IPS-15b (cell line): ENCODE results near the gene RPE.

Experiments
- H3K27me3 ChIP-seq: one replicate; pipeline ENCODE4 v1.6.1; 2013; ENCODE audit warnings: low read length; ENCODE audit not compliant: control insufficient read depth, insufficient read depth
- H3K36me3 ChIP-seq: one replicate; pipeline ENCODE4 v1.6.1; 2013; ENCODE audit warnings: low read length; ENCODE audit not compliant: control insufficient read depth, insufficient read depth
- H3K4me1 ChIP-seq: one replicate; pipeline ENCODE4 v1.6.1; 2013; ENCODE audit warnings: mild to moderate bottlenecking, low read length; ENCODE audit not compliant: control insufficient read depth, insufficient read depth
- H3K4me3 ChIP-seq: one replicate; pipeline ENCODE4 v1.5.1; 2013; ENCODE audit warnings: low read depth, low read length
- H3K9ac ChIP-seq: one replicate; pipeline ENCODE4 v1.6.1; 2013; ENCODE audit warnings: low read depth, mild to moderate bottlenecking, low read length
- H3K9me3 ChIP-seq: one replicate; pipeline ENCODE4 v1.6.1; 2013; ENCODE audit warnings: mild to moderate bottlenecking, low read length; ENCODE audit not compliant: control insufficient read depth, insufficient read depth

RPE gene

DNA sequence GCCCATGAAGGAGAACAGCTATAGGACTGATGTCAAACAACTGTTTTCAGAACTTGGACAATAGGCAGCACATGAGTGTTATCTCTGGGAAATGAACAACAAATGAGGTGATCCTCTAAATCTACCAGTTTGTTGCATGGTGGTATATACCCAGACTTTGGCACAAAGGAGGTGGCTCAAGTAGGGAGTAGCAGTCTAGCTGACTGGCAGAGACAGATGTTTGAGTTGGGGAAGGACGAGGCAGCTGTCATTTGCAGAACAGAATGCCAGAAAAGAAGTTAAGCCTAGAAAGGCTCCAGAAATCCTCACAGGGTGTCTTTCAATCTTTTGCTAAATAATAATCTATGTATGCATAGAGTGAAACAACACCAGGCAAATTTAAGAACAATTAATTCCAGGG, 47.4 kb downstream of the RPE start:
- Histone ChIP-seq H3K9me3 (no peaks in the 10 kb centered on the region), H3K4me3 (no peak overlapping the region), H3K27me3 (no peaks in the 10 kb centered on the region), H3K36me3 (no peaks in the 10 kb centered on the region), H3K4me1 (no peaks in the 10 kb centered on the region), H3K9ac (no peak overlapping the region)

- H3K4me3 ChIP-seq = no peak overlapping the region
- H3K27me3 ChIP-seq = no peaks in the 10 kb centered on the region
- H3K36me3 ChIP-seq = no peaks in the 10 kb centered on the region
- H3K9me3 ChIP-seq = peaks cover under 1% of the 10 kb centered on the region
- no peak overlapping the region for H3K9ac ChIP-seq
- no peaks in the 10 kb centered on the region for H3K4me1 ChIP-seq
These were observed 48.4 kb downstream of the RPE start for GRCh38 chr2:210050885-210051284.

DNA sequence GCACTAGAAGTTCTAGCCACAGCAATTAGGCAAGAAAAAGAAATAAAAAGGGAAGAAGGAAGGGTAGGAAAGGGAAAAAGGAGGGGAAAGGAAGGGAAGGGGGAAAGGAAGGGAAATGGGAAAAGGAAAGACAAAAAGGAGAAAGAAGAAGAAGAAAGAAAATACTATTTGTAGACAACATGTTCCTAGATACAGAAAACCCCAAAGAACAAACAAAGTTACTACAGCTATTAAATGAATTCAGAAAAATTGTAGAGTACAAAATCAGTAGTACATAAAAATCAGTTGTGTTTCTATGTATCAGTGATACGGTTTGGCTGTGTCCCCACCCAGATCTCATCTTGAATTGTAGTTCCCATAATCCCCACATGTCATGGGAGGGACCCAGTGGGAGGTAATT, 52.3 kb downstream of the RPE start:
- no peak overlapping the region for H3K9ac ChIP-seq

DNA sequence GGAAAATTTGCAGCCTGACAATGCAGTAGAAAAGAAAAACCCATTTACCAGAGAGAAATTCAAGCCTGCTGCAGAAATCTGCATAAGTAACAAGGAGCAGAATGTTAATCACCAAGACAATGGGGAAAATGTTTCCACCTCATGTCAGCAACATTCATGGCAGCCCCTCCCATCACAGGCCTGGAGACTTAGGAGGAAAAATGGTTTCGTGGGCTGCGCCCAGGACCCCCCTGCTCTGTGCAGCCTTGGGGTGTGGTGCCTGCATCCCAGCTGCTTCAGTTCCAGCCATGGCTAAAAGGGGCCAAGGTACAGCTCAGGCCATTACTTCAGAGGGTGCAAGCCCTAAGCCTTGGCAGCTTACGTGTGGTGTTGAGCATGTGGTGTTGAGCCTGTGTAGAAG, 53.4 kb downstream of the RPE start:
- no peaks in the 10 kb centered on the region for H3K4me1 ChIP-seq
- H3K9me3 ChIP-seq = peaks cover 5% of the 10 kb centered on the region
- no peaks in the 10 kb centered on the region for H3K36me3 ChIP-seq
- H3K4me3 ChIP-seq = no peak overlapping the region
- no peaks in the 10 kb centered on the region for H3K27me3 ChIP-seq
- H3K9ac ChIP-seq = no peak overlapping the region

More for the DNA sequence above, 52.3 kb downstream of the RPE start:
- no peak overlapping the region for H3K4me3 ChIP-seq
- H3K9me3 ChIP-seq = peaks cover 5% of the 10 kb centered on the region
- H3K27me3 ChIP-seq = no peaks in the 10 kb centered on the region
- no peaks in the 10 kb centered on the region for H3K36me3 ChIP-seq
- no peaks in the 10 kb centered on the region for H3K4me1 ChIP-seq

DNA sequence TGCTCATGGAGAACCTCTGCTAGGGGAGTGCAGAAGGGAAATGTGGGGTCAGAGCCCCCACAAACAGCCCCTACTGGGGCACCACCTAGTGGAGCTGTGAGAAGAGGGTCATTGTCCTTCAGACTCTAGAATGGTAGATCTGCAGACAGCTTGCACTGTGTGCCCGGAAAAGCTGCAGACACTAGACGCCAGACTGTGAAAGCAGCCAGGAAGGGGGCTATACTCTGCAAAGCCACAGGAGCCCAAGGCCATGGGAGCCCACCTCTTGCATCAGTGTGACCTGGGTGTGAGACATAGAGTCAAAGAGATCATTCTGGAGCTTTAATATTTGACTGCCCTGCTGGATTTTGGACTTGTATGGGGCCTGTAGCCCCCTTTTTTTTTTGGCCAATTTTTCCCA, 60.9 kb downstream of the RPE start:
- H3K4me1 ChIP-seq = no peaks in the 10 kb centered on the region
- no peaks in the 10 kb centered on the region for H3K9me3 ChIP-seq
- H3K9ac ChIP-seq = no peak overlapping the region
- H3K4me3 ChIP-seq = no peak overlapping the region
- no peaks in the 10 kb centered on the region for H3K36me3 ChIP-seq
- no peaks in the 10 kb centered on the region for H3K27me3 ChIP-seq
